ENCODE measurements around the gene CYP4B1.

Gene CYP4B1

DNA sequence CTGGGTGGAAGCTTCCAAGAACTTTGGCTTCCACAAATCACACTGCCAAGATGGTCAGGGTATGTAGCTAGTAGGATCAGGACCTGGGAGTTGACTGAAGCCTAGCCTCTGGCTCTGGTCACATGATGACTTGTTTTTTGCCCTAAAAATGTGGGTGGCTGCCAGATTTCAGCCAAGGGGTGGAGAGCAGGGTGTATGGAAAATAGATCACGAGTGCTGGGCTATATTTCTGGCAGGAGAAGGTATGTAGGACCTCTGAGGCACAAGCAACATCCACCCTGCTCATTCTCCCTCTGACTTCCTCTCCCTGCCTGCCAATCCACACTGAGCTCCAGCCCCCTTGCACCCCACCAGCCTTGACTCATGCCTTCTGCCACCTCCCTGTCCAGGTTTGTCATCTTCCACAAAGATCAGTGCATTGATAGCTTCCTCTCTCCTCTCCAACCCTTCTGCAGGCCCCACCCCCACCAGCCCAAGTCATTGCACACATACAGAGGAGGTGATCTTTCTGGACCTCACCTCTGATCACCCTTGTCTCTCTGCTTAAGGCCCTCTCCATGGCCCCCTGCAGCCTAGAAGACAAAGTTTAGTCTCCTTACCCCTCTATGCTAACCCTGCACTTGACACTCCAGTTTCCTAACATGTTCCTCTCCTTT lies 8.3 kb upstream of the CYP4B1 start:
- in situ Hi-C loops (cut with HindIII; ENCODE audit: low sequenced_read_pairs): no loop called here

DNA sequence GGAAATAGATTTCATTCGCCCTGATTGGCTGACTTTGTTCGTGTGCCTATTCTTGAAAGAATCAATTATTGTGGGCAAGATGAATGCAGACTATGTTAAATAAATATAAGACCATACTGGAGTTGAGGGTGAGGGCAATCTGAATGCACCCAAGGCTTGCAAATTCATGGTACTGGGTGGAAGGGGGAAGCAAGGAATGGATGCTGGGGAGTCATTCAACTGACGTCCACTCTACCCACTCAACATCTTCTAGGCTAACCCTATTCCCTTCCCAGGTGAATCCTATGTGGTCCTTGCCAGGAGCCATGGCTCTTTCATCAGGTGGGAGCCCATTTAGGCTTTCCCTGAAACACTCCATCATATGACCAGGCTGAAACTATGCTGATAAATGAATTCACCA lies 5.7 kb upstream of the CYP4B1 start:
- in situ Hi-C loops (cut with HindIII; ENCODE audit: low sequenced_read_pairs): no loop called here

DNA sequence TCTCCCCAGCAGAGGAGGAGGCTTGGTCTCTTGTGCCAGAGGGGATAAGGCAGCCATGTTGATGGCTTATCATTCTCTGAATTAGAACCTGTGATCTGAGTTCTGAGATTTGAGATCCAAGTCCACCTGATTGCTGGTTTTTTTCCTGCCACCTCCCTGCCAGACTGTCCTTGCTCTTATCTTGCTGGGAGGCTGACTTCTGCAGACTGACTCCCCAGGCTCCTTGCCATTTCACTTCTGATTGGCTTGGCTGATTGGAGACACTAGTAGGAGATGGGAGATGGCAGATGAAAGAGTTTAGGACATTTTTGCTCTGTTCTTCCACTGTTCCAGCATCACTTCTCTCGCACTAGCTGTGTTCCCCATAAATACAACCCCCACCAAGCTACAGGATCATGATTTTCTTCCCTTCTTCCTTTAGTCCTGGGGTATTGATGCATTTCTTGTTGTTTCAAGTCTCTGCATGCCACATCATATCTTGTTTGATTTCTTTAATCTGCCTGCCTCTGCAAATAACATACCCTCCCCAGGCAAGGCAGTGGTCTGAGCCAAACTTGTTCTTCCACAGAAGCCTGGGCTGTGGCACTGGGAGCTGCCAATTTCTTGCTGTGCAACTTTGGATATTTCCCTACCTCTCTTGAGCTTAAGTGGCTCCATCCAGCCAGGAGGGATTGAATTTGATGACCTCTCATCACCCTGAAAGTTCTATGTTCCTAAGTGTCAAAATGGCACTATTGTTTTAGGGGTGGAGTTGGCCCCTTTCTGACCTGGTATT lies 963 bp upstream of the CYP4B1 start:
- in situ Hi-C loops (cut with HindIII; ENCODE audit: low sequenced_read_pairs): no loop called here

DNA sequence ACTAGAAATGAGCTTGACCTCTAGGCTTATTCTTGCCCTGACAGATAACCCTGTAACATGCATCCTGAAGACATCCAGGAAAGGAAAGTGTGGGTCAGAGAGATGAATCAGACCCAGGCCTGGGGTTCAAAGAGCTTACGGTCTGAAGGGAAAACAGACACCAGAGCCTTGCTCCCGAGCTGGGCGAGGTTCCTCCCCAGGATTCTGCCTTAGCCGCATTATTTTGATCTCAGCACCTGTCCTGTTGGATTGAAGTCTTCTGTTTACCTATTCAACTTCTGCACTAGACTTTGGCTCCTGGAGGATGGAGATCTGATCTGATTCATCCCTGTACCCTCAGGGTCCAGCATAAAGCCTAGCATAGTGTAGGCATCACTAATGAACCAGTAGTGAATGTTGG lies 1.9 kb downstream of the CYP4B1 start:
- in situ Hi-C loops (cut with HindIII; ENCODE audit: low sequenced_read_pairs): no loop called here

DNA sequence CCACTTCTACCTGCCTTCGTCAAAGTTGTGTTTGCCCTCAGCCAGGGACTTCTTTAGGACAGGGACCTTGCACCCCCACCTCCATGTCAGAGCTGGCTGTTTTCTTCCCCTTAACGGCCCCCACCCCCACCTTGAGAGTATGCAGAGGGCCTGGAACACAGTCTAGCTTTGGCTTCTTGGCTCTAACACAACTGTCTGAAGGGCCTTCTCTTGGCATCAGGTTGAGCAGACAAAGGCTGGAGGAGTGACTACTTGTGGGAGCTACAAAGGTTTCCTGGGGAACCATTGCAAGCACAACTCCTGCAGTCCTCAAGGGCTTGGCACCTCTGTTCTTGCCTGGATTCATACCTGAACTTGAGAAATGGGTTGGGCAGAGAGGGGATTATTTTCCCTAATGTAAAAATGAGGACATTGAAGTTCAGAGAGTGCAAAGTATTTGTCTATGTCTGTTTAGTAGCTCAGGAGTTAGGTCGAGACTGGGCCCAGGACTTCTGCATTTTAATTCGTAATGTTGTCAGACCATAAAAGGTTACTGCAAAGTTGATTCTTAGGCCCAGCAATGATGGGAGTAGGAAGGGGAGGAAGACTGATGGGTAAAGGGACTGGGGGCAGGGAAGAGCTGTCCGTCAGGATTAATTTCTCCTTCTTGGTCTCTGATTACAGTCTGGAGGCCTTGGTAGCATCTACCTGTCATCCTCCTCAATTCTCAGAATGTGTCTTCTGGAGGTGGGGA lies 2.6 kb downstream of the CYP4B1 start:
- in situ Hi-C loops (cut with HindIII; ENCODE audit: low sequenced_read_pairs): no loop called here

DNA sequence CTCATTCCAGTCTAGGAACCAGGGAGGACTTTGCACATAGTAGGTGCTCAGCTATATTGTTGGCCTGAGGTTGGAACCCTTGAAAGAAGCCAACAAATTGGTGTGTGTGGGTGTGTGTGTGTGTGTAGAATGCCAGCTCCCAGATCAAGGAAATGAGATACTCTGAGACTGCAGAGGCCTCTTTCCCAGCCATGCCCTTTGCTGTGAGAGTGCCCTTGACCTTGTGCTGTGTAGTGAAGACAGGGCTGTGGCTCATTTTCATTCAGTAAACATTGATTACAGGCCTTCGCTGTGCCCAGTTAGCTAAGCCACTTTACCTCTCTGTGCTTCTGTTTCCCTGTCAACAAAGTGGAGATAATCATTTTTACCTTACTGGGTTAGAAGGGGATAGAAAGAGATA lies 3.2 kb downstream of the CYP4B1 start:
- in situ Hi-C loops (cut with HindIII; ENCODE audit: low sequenced_read_pairs): no loop called here

DNA sequence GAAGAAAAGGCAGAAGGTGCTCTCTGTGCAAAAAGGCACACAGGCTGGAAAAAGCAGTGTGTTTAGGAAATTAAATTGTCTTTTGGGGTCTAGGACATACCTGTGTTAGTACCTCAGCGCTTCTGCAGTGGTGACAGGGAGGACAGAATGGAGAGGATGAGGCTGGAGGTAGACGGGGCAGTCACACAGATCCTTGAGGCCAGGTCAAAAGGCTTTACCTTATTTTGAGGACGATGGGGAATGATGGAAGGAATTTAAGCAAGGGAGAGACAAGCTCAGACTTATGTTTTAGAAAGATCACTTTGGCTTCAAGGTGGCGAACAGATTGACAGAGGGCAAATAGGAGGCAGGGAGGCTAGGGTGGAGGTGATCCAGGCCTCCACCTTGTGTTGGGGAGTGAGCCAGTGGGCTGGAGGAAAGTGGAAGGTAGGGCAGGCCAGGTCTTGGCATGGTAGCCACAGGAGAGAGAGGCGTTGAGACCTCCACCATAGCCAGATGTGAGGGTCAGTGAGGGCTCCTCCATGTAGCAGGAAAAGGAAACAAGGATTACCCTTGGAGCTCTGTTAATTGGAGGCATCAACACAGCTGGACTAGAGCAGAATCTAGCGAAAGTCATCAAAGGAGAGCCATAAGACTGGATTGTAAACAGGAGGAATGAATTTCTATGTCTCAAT lies 4.2 kb downstream of the CYP4B1 start:
- in situ Hi-C loops (cut with HindIII; ENCODE audit: low sequenced_read_pairs): no loop called here

DNA sequence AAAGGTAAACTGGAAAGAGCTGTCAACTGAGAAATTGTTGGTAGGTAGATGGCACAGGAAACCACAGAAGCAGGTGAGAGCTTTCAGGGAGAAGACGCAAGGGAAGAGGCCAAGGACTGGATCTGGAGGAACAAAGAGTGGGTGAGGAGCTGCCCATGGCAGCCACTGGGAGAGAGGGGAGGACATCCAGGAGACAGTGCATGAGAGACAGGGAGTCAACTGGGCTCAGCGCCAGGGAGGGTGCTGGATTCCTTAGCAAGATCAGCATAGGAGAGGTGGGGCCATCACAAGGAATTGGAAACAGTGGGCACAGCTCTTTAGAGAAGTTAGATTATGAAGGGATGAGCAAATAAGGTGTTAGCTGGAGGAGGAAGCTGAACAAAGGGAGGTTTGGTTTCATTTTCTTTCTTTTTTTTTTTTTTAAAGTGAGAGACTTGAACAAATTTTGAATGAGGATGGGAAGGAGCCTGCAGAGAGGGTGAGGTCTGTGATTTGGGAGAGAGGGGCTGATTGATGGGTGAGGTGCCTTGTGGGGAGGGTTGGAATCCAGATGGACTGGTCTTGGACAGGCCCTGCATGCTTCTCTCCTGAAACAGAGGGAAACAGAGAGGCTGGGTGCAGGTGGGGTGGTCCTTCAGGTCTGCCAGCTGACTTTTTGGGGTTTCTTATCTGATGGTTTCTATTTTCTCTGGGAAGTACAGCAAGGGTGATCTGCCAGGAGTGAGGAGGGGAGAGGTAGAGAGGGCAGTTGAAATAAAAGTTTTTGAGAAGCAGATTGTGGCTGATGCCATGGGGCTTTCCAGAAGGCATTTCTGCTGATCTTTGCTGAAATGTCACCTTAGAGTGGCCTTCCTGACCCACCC lies 5.4 kb downstream of the CYP4B1 start:
- in situ Hi-C loops (cut with HindIII; ENCODE audit: low sequenced_read_pairs): no loop called here

DNA sequence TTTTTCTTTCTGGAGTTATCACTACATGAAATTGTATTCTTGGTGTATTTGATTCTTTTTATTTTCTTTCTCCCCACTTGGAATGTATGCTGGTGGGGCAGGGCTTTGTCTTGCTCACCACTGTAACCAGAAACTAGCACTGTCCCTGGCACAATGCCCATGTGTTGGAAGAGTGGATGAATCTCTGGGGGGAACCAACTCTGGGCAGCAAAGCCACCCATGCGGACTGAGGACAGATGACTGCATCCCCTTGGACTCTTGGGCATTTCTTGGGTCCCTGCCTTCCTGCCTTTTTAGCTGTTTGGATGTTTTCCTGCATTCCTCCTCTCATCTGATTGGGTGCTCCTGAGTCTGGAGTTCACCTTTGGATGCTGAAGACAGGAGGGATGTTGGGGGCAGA lies 6.1 kb downstream of the CYP4B1 start:
- in situ Hi-C loops (cut with HindIII; ENCODE audit: low sequenced_read_pairs): loop anchor here (5.0 kb wide), 1 partner anchor 38 kb away; no protein-coding TSS in a partner anchor

DNA sequence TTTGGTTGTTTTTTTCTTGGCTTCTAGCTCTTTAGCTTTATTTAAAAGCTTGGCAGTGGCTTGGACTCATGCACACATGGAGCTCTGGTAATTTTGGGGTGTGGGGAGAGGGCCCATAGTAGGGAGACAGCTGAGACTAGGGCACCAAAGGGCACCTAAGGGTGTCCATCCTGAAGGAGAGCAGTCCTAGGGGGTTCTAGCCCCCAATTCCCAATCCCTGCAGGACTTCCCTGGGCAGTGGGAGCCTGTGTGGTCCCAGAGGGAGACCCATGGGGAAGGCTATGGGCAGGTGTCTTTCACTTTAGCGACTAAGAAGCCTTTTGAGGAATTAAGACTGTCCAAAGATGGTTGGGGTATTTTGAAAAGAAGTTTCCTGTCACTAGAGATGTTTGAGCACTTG lies 6.9 kb downstream of the CYP4B1 start:
- in situ Hi-C loops (cut with HindIII; ENCODE audit: low sequenced_read_pairs): loop anchor here (5.0 kb wide), 1 partner anchor 38 kb away; no protein-coding TSS in a partner anchor

DNA sequence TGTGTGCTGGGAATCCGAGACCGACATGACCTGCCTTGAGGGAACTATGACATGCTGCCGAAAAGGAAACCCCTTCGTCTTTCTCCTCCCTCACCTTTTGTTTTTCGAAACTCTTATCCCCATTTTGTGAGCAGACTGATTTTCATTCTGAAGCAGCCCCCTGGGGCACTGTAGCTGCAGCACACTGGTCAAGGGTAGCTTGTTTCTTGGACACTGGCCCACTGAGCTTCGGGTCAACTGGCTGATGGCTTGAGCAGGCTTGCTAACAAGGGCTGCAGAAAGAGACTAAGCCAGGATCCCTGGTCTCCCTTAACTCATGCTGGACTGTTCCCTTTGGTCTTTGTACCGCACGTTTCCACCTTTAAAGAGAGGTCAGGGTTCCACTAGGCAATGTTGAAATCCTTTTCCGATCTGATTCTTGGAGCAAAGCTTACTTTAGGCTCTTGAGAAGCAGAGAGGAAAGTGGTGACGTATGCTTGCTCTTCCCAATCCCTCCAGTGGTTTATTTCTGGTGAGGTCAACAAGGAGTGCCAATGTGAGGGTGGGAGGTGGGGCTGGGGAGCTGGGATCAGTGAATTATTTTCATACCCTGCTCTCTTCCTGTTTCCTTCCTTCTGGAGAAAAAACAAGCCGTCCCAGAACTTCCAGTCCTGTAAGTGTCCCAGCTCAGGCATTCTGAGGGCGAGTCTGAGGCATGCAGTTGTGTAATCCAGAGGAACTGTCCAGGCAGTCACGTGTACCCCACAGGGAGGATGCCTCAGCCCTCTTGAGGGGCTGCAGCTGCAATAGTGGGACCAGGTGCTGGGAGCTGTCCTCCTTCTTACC lies 7.6 kb downstream of the CYP4B1 start:
- in situ Hi-C loops (cut with HindIII; ENCODE audit: low sequenced_read_pairs): loop anchor here (5.0 kb wide), 1 partner anchor 39 kb away; no protein-coding TSS in a partner anchor

DNA sequence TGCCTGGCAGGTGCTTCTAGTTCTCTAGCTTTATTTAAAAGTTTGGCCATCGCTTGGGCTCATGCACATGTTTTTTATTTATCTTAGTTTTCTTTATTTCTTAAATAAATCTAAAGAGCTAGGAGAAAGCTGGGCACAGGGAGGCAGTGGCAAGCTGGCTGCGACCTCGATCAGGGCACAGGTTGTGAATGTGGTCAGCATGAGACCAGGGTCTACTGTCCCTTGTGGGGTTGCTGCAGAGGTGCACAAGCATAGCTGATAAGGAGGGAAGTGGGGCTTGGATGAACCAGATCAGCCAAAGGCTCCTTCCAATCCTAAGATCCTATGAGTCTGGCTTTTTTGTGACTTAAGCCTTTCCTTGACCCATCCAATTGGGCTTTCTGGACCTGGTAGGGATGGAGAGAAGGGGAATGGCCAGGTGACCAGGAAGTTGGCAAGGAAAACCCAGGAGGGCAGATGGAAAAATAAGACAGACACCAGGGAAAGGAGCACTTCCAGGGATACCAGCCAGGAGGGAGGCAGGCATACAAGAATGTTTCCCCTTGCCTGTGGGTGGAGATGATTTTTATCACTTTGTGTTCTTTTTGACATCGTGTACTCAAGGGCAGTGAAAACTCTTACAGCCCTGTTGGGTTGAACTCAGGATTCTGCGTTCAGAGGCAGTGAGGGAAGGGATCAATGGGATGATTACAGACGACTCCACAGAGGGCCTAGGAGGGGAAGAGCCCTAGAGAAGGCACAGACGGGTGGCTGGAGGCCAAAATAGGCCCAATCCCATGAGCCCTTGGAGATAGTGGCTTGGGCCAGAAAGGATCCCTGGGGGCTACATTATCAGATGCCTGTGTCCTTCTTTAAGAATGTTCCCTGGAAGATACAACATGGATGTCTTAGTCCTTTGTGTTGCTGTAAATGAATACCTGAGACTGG lies 8.5 kb downstream of the CYP4B1 start:
- in situ Hi-C loops (cut with HindIII; ENCODE audit: low sequenced_read_pairs): loop anchor here (5.0 kb wide), 1 partner anchor 40 kb away; no protein-coding TSS in a partner anchor

DNA sequence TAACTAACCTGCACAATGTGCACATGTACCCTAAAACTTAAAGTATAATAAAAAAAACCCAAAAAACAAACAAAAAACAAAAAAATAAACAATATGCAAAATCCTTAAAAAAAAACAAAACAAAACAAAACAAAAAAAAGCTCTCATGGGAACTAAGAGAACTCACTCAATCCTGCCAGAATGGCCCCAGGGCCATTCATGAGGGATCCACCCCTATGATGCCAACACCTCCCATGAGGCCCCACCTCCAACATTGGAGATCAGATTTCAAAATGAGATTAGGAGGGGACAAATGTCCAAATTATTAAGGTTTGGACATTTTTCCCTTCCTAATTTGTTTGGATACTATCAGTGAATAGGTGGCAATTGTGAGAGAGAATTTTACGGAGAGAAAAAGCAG lies 10.2 kb downstream of the CYP4B1 start:
- in situ Hi-C loops (cut with HindIII; ENCODE audit: low sequenced_read_pairs): loop anchor here (5.0 kb wide), 1 partner anchor 42 kb away; no protein-coding TSS in a partner anchor

DNA sequence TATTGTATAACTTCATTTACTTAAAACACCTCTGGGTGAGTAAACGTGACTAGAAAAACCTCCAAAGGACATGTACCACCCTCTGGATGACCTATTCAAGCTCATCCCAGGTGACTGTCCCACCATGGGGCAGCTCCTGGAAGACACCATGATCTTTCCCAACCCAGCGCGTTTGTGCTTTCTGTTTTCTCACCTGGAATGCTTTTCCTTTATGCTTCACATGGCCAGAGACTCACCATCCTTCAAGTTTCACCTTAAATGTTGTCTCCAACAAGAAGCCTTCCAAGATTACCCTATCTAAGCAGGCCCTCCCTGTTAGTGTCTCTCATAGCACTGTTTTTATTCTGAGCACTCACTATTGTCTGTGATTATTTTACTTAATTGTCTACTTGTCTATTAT lies 11.1 kb downstream of the CYP4B1 start:
- in situ Hi-C loops (cut with HindIII; ENCODE audit: low sequenced_read_pairs): loop anchor here (5.0 kb wide), 1 partner anchor 43 kb away; no protein-coding TSS in a partner anchor

DNA sequence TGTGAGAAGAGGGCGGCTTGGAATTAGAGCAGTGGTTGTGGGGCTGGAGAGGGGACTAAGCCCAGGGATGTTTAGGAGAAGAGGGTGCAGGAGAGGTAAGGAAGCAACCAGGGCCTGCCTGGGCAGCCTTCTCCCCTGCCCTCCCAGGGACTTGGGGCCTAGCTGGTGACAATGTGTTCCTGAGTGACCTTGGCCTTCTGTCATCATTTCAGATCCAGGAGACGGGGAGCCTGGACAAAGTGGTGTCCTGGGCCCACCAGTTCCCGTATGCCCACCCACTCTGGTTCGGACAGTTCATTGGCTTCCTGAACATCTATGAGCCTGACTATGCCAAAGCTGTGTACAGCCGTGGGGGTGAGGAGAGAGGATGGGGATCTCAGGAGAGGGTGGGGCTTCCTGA lies 11.8 kb downstream of the CYP4B1 start:
- in situ Hi-C loops (cut with HindIII; ENCODE audit: low sequenced_read_pairs): no loop called here

DNA sequence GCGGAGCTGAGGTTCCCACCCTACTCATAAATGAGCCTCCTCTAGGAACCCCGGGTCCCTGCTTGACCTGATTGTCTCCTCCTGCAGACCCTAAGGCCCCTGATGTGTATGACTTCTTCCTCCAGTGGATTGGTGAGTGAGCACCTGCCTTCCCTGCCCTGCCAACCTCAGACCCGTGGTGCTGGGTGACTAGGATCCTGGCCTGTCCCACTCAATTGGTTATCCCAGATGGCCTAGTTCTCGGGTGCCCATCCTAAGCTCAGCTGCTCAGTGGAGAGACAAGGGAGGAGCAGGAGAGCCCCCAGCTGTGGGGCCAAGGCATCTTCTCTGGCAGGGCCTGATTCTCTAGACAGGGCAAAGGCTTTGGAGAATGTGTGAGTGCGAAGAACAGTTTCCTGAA lies 12.2 kb downstream of the CYP4B1 start:
- in situ Hi-C loops (cut with HindIII; ENCODE audit: low sequenced_read_pairs): no loop called here

DNA sequence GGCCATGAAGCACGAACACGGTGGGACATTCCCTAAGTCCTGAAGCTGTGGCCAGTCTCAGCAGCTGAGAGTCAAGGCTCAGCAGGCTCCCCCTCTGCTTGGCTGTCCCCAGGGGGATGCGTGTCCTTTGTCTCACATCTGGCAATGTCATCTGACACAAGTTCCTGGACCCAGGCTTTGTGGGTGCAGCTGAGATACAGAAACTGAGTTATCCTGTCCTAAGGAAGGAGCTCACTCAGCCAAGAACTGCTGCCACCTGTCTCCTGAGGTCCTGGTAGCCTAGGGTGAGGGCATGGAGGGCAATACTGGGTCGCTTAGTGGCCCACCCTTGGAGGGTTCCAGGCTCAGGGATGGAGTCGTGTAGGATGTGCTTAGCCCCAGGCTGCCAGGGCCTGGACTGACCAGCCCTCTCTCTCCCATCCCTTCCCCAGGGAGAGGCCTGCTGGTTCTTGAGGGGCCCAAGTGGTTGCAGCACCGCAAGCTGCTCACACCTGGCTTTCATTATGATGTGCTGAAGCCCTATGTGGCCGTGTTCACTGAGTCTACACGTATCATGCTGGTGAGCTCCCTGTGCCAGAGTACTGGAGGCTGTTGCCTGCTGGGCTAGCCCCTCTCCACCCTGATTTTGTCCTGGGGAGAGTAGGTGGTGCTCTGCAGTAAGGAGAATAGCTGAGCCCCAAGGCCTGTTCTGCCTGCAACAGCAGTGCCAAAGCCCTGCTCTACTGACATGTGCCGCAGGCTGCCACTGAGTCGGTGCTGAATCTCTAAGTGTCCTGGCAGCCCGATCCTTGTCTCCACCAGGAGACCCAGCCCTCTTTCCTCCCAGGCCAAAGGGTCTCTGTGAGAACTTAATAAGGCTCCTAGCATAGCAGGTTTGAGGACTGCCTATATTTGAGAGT lies 13.5 kb downstream of the CYP4B1 start:
- in situ Hi-C loops (cut with HindIII; ENCODE audit: low sequenced_read_pairs): no loop called here

Measured in endothelial cell of hepatic sinusoid (primary cell).